T-helper 1 cell treated with Interleukin-12 subunit alpha and Interleukin-12 subunit beta and Interleukin-4 antibody, amounts not matched to agents 30 μg/mL and 1 μg/mL, for 36 hours (primary cell): ENCODE measurements around the gene SMLR1.

Source experiments
- H3K27ac Mint-ChIP-seq: one replicate; pipeline ENCODE4 v1.8.0; 2021; ENCODE audit warnings: mild to moderate bottlenecking, mixed read lengths
- H3K27me3 Mint-ChIP-seq: one replicate; pipeline ENCODE4 v1.8.0; 2021; ENCODE audit warnings: low read depth, mixed read lengths
- H3K36me3 Mint-ChIP-seq: one replicate; pipeline ENCODE4 v1.8.0; 2021; ENCODE audit warnings: low read depth, mixed read lengths
- H3K4me1 Mint-ChIP-seq: one replicate; pipeline ENCODE4 v1.8.0; 2021; ENCODE audit warnings: low read depth, mixed read lengths
- H3K4me3 Mint-ChIP-seq: one replicate; pipeline ENCODE4 v1.8.0; 2021; ENCODE audit warnings: mild to moderate bottlenecking, moderate library complexity, mixed read lengths
- H3K9me3 Mint-ChIP-seq: one replicate; pipeline ENCODE4 v1.8.0; 2021; ENCODE audit warnings: mixed read lengths

The SMLR1 gene

GRCh38 chr6:130836055-130836640, 8.9 kb downstream of the SMLR1 start:
- Mint-ChIP-seq H3K36me3 (no peaks in the 10 kb centered on the region), H3K27ac (no peak overlapping the region), H3K27me3 (no peaks in the 10 kb centered on the region), H3K4me1 (peaks cover 2% of the 10 kb centered on the region), H3K4me3 (no peak overlapping the region), H3K9me3 (no peaks in the 10 kb centered on the region)

- H3K27ac Mint-ChIP-seq = no peak overlapping the region
- H3K9me3 Mint-ChIP-seq = no peaks in the 10 kb centered on the region
- H3K36me3 Mint-ChIP-seq = no peaks in the 10 kb centered on the region
- no peak overlapping the region for H3K4me3 Mint-ChIP-seq
- H3K4me1 Mint-ChIP-seq = peaks cover 2% of the 10 kb centered on the region
- no peaks in the 10 kb centered on the region for H3K27me3 Mint-ChIP-seq
Measured at GRCh38 chr6:130837067-130837466, 9.9 kb downstream of the SMLR1 start.

- Mint-ChIP-seq H3K4me3 (no peak overlapping the region), H3K36me3 (no peaks in the 10 kb centered on the region), H3K27ac (no peak overlapping the region), H3K4me1 (peaks cover 3% of the 10 kb centered on the region), H3K9me3 (no peaks in the 10 kb centered on the region), H3K27me3 (no peaks in the 10 kb centered on the region)
Measured at GRCh38 chr6:130838250-130838860, 11.1 kb downstream of the SMLR1 start.

GRCh38 chr6:130838951-130839350, 11.7 kb downstream of the SMLR1 start:
- Mint-ChIP-seq H3K4me3 (no peak overlapping the region), H3K27me3 (no peaks in the 10 kb centered on the region), H3K4me1 (peaks cover 6% of the 10 kb centered on the region), H3K27ac (no peak overlapping the region), H3K36me3 (no peaks in the 10 kb centered on the region), H3K9me3 (no peaks in the 10 kb centered on the region)

- no peak overlapping the region for H3K4me3 Mint-ChIP-seq
Measured at GRCh38 chr6:130839379-130839778, 12.2 kb downstream of the SMLR1 start.

GRCh38 chr6:130840050-130840449, 12.8 kb downstream of the SMLR1 start:
- Mint-ChIP-seq H3K36me3 (no peaks in the 10 kb centered on the region), H3K9me3 (no peaks in the 10 kb centered on the region), H3K27me3 (no peaks in the 10 kb centered on the region), H3K27ac (no peak overlapping the region), H3K4me1 (peaks cover 6% of the 10 kb centered on the region), H3K4me3 (no peak overlapping the region)

More at GRCh38 chr6:130839379-130839778, 12.2 kb downstream of the SMLR1 start:
- no peak overlapping the region for H3K27ac Mint-ChIP-seq
- H3K36me3 Mint-ChIP-seq = no peaks in the 10 kb centered on the region
- H3K4me1 Mint-ChIP-seq = peaks cover 6% of the 10 kb centered on the region
- H3K27me3 Mint-ChIP-seq = no peaks in the 10 kb centered on the region
- no peaks in the 10 kb centered on the region for H3K9me3 Mint-ChIP-seq

GRCh38 chr6:130841128-130841728, 14.0 kb downstream of the SMLR1 start:
- Mint-ChIP-seq H3K9me3 (no peaks in the 10 kb centered on the region), H3K4me3 (no peak overlapping the region), H3K4me1 (peaks cover 6% of the 10 kb centered on the region), H3K27me3 (no peaks in the 10 kb centered on the region), H3K36me3 (no peaks in the 10 kb centered on the region), H3K27ac (no peak overlapping the region)

- H3K27me3 Mint-ChIP-seq = no peaks in the 10 kb centered on the region
- H3K27ac Mint-ChIP-seq = peak overlapping the region; percentile 0
- H3K9me3 Mint-ChIP-seq = no peaks in the 10 kb centered on the region
- H3K36me3 Mint-ChIP-seq = no peaks in the 10 kb centered on the region
- no peak overlapping the region for H3K4me3 Mint-ChIP-seq
- H3K4me1 Mint-ChIP-seq = peaks cover 8% of the 10 kb centered on the region
Measured at GRCh38 chr6:130843575-130844320, 16.5 kb downstream of the SMLR1 start.

- no peaks in the 10 kb centered on the region for H3K27me3 Mint-ChIP-seq
- H3K36me3 Mint-ChIP-seq = no peaks in the 10 kb centered on the region
- H3K9me3 Mint-ChIP-seq = no peaks in the 10 kb centered on the region
- no peak overlapping the region for H3K27ac Mint-ChIP-seq
- no peak overlapping the region for H3K4me3 Mint-ChIP-seq
- peaks cover 8% of the 10 kb centered on the region for H3K4me1 Mint-ChIP-seq
Measured at GRCh38 chr6:130846501-130846900, 19.3 kb downstream of the SMLR1 start.

- Mint-ChIP-seq H3K4me3 (no peak overlapping the region), H3K27me3 (no peaks in the 10 kb centered on the region), H3K9me3 (no peaks in the 10 kb centered on the region), H3K27ac (no peak overlapping the region), H3K36me3 (no peaks in the 10 kb centered on the region), H3K4me1 (peaks cover 8% of the 10 kb centered on the region)
Measured at GRCh38 chr6:130847001-130847910, 20.1 kb downstream of the SMLR1 start.

- H3K36me3 Mint-ChIP-seq = no peaks in the 10 kb centered on the region
- no peak overlapping the region for H3K27ac Mint-ChIP-seq
- H3K4me3 Mint-ChIP-seq = no peak overlapping the region
- no peaks in the 10 kb centered on the region for H3K9me3 Mint-ChIP-seq
- no peaks in the 10 kb centered on the region for H3K27me3 Mint-ChIP-seq
- H3K4me1 Mint-ChIP-seq = peaks cover 4% of the 10 kb centered on the region
Measured at GRCh38 chr6:130848945-130849344, 21.7 kb downstream of the SMLR1 start.

GRCh38 chr6:130849594-130849993, 22.4 kb downstream of the SMLR1 start:
- Mint-ChIP-seq H3K4me1 (peaks cover 4% of the 10 kb centered on the region), H3K27ac (no peak overlapping the region), H3K36me3 (no peaks in the 10 kb centered on the region)

GRCh38 chr6:130851026-130851425, 23.8 kb downstream of the SMLR1 start:
- H3K36me3 Mint-ChIP-seq = no peaks in the 10 kb centered on the region
- no peaks in the 10 kb centered on the region for H3K27me3 Mint-ChIP-seq
- no peak overlapping the region for H3K4me3 Mint-ChIP-seq
- H3K4me1 Mint-ChIP-seq = peaks cover 4% of the 10 kb centered on the region
- H3K9me3 Mint-ChIP-seq = no peaks in the 10 kb centered on the region
- H3K27ac Mint-ChIP-seq = no peak overlapping the region

More at GRCh38 chr6:130849594-130849993, 22.4 kb downstream of the SMLR1 start:
- Mint-ChIP-seq H3K4me3 (no peak overlapping the region), H3K9me3 (no peaks in the 10 kb centered on the region), H3K27me3 (no peaks in the 10 kb centered on the region)
